Renal cortical epithelial cell (primary cell): ENCODE results near the gene FAM135A. TPM values are rescaled to one million over a fixed set of nuclear protein-coding genes. Genes with fewer than 3 reads are reported as not detected.

Experiments used
- DNase-seq: peaks from one replicate; pipeline ENCODE4 v3.0.0-alpha.2; 2011; ENCODE audit warnings: low read depth
- total RNA-seq: library from RNA; depleted of rRNA; stranded (reverse); fragments of >200 nt; gene quantifications from 2 replicates; pipeline ENCODE4 v1.2.3, GENCODE V29; 2014

Gene FAM135A
- total RNA-seq, result 29.2 and 52.6 TPM in 2 replicates

DNA sequence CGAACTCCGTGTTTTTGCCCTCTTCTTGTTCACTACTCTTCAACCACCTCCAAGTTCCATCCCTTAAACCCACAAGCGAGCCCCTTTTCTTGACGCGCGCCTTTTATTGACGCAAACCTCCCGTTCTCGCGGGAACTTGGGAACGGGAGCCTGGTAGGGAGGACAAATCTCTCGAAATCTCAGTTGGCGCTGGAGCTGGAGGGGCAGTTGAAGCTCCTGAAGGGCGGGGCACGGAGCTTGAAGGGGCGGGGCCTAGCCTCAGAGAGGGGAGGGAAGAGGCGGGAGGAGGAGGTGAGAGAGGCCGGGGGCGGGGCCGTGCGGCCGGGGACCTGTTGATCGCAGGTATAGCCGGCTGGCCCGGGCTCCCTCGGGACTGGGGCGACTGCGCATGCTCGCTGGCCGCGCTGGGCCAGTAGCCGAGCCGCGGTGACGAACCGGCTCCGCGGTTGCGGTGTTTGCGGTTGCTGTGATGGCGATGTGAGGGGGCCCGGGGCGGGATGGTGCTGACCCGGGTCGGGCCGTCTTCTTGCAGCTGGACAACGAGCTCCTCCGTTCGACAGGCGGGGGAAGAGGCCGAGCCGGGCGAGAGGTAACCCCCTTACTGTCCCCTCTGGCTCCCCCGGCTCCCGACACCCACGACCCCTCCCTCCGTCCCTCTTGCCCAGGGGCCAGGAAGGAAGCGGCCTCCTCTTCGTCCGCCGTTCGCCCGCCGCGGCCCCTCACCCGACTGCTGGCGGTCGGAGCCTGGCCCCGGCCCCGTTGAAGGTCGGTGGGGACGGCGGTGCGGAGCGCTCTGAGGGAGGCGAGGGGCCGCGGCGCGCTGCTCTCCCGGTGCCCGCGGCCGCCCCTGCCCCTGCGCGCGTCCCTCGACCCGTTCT lies at the start of gene FAM135A:
FAM135A (plus strand) TSS at position 395 of the 878 bp plus-strand sequence. CDS start 14,835 bp downstream, outside the sequence.
- peak; percentile 95 for DNase-seq

GRCh38 chr6:70363741-70364493 lies 49.4 kb upstream of the FAM135A start:
- DNase-seq, result no peak

GRCh38 chr6:70369332-70369950 lies 43.9 kb upstream of the FAM135A start:
- DNase-seq, result peak; percentile 62

GRCh38 chr6:70370496-70370895 lies 42.8 kb upstream of the FAM135A start:
- DNase-seq, result no peak

- peak; percentile 90 for DNase-seq
Observed at GRCh38 chr6:70371454-70372105, 41.7 kb upstream of the FAM135A start.

- peak; percentile 73 for DNase-seq
Observed at GRCh38 chr6:70375166-70375565, 38.1 kb upstream of the FAM135A start.

- no peak for DNase-seq
Observed at GRCh38 chr6:70375882-70376281, 37.4 kb upstream of the FAM135A start.

DNA sequence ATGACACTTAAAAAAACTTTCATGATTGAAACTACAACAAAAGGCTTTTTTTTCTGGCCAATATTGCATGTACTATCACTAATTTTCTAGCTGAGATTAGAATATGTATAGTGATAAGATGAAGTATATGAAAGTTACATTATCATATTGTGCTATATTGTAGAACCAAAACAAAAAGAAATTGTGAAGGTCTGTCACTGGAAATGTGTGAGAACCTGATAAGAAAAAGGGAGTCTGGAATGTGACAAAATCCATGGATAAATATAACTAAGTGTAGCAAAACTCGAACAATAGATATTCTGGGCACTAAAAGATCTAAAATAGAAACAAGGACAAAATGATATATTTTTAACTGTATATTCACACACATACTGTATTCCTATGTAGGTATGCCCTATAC lies 36.7 kb upstream of the FAM135A start:
- DNase-seq, result no peak

- no peak for DNase-seq
Observed at GRCh38 chr6:70377372-70377771, 35.9 kb upstream of the FAM135A start.

DNA sequence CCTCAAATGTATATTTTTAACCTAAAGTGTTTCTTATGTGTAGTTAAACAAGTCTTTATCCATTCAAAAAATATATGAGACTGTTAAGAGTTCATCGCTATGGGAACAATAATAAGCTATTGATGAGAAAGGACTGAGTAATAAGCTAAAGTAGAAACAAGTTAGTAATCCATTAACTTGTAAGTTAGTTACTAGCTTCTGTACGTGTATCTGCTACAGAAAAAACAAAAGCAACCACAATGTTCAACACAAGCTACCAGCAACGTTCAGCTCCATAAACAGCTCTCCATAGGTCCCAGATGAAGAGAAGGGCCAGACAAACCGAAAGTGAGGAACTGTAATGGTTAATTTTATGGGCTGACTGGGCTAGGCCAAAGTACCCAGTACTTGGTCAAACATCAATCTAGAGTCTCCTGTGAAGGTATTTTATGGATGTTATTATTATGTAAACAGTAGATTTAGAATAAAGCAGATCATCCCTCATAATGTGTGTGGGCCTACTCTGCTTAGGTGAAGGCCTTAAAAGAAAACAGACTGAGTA lies 33.8 kb upstream of the FAM135A start:
- DNase-seq, result peak; percentile 96

DNA sequence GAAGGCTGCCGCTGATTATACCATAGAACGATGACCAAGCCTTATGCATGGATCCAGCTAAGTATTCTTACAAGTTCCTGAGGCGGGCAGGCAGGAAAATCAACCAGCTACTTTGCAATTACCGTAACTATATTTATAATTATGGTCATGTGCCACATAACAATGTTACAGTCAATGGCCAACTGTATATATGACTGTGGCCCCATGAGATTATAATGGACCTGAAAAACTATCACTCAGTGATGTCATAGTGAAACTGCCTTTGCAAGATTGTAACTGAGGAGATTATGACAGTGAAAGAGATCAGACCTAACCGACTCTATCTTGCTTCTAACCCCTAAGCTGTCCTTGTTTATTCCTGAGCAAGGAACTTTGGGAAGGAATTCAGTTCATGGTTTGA lies 33.1 kb upstream of the FAM135A start:
- DNase-seq, result no peak

GRCh38 chr6:70380771-70381416 lies 32.4 kb upstream of the FAM135A start:
- no peak for DNase-seq

DNA sequence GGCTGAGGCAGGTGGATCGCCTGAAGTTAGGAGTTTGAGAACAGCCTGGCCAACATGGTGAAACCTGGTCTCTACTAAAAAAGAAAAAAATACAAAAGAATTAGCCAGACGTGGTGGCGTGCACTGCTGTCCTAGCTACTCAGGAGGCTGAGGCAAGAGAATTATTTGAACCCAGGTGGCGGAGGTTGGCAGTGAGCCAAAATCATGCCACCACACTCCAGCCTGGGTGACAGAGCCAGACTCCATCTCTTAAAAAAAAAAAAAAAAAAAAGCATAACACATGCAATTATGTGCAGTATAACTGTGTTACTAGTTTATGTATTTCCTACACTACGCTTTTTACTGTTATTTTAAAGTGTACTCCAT lies 31.9 kb upstream of the FAM135A start:
- DNase-seq, result no peak

DNA sequence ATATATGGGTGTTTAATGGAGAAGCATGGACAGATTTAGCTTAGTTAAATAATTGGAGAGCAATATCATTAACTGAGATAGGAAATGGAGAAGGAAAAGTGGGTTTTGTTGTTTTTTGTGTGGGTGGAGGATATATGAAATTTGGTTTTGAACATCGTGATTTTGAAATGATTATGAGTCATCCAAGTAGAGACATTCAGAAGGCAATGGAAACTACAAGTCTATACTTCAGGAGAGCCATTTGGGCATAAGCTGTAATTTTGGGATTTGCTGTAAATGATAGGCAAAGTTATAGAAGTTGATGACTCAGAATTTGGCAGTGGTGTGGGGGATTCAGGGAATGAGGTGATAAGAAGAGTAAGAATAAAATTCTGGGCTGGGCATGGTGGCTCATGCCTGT lies 27.4 kb upstream of the FAM135A start:
- DNase-seq, result no peak

- DNase-seq, result no peak
Observed at GRCh38 chr6:70388814-70389213, 24.5 kb upstream of the FAM135A start.

DNA sequence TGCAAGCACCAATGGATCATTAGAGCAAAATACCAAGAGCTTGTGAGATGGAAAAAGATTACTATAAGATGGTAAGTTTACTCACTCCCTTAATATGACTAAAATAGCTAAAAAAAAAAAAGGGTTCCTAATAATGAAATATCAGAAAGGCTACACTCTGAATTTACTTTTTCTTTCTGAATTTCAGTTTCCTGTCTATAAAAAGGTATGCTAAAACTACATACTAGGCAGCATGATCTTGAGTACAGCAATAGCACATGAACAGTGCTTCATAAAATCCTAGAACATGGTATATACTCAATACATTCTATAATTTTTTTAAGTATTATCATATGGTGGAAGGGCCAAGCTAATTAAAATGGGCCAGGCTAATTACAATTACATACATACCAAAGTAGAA lies 24.0 kb upstream of the FAM135A start:
- no peak for DNase-seq

DNA sequence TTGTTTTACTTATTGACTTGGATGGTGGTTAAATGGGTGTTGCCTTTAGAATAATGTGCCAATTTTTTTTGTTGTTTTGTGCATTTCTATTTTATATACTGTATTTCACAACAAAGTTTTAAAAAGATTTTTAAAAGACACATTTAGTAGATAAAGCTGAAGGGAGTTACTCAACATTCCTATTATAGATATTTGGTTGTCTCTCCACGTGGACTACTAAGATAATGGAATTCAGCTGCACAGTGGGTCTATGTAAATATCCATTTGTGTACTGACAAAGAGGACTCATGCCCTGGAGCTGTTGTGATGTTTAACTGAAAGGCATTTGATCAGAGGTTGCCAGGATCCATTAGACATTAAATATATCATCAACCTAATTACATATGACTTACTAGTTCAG lies 23.2 kb upstream of the FAM135A start:
- DNase-seq, result no peak

- DNase-seq, result no peak
Observed at GRCh38 chr6:70391492-70391891, 21.8 kb upstream of the FAM135A start.

DNA sequence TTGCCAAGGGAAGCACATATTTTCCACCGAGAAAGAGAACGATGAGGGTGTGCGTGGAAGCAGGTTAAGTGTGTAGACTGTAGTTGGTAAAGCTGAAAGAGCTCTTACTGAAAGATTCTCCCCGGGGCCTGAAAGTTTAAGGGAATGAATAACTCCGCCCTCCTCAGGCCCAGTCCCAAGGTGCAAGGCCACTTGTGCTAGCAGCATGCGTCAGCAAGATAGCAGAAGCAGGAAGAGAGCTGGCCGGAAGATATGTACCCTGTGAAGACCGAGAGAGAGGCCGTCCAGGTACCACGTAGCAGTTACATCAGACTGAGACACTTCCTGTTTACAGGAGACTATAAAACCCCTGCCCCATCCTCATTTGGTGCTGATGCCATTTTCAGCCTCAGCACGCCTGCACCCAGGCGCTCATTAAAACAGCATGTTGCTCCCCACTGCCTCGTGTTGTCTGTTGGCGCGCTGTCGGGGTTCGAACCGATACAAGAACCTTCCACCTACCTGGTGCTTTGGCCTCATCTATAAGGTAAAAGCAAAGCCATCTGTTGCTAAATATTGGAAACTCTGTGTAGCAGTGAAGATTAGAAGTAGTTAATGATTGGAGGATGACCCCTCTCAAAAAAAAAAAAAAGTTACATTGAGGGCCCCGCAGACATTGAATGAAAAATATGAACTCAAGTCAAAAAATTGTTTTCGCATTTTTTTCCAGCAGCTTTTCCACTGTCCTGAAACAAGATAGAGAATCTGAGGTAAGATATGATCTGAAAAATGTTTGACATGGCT lies 18.6 kb upstream of the FAM135A start:
- no peak for DNase-seq

- no peak for DNase-seq
Observed at GRCh38 chr6:70395301-70395672, 18.0 kb upstream of the FAM135A start.

GRCh38 chr6:70396163-70396562 lies 17.1 kb upstream of the FAM135A start:
- DNase-seq, result no peak
